ENCODE measurements around the gene SLC25A25.
"Not testable (repeated sequence)": the region's sequence is repeated elsewhere in the genome, so short reads cannot be mapped to it uniquely, and the experiment has no call there.

SLC25A25 gene

GRCh38 chr9:128070874-128071273 lies 2.8 kb downstream of the SLC25A25 start:
- no peak for FAIRE-seq
- no peak for DNase-seq (ENCODE audit: extremely low spot score, insufficient read length, low read depth)

GRCh38 chr9:128071475-128071874 lies 3.4 kb downstream of the SLC25A25 start:
- not testable (repeated sequence) for DNase-seq (ENCODE audit: extremely low spot score, insufficient read length, low read depth); FAIRE-seq

GRCh38 chr9:128072144-128073021 lies 4.4 kb downstream of the SLC25A25 start:
- no peak for DNase-seq (ENCODE audit: extremely low spot score, insufficient read length, low read depth)
- FAIRE-seq = peak; percentile 63

GRCh38 chr9:128073253-128073886 lies 5.3 kb downstream of the SLC25A25 start:
- no peak for FAIRE-seq
- no peak for DNase-seq (ENCODE audit: extremely low spot score, insufficient read length, low read depth)

- FAIRE-seq = no peak
- no peak for DNase-seq (ENCODE audit: extremely low spot score, insufficient read length, low read depth)
Observed at GRCh38 chr9:128077847-128078503, 9.9 kb downstream of the SLC25A25 start.

- DNase-seq (ENCODE audit: extremely low spot score, insufficient read length, low read depth) (no peak), FAIRE-seq (no peak)
Observed at GRCh38 chr9:128078504-128079434, 10.7 kb downstream of the SLC25A25 start.

- DNase-seq (ENCODE audit: extremely low spot score, insufficient read length, low read depth) (no peak), FAIRE-seq (no peak)
Observed at GRCh38 chr9:128080206-128080605, 12.2 kb downstream of the SLC25A25 start.

GRCh38 chr9:128081056-128081455 lies 13.0 kb downstream of the SLC25A25 start:
- FAIRE-seq = no peak
- no peak for DNase-seq (ENCODE audit: extremely low spot score, insufficient read length, low read depth)

GRCh38 chr9:128082151-128082550 lies 14.1 kb downstream of the SLC25A25 start:
- no peak for FAIRE-seq

GRCh38 chr9:128084746-128085145 lies 16.7 kb downstream of the SLC25A25 start:
- FAIRE-seq (no peak), DNase-seq (ENCODE audit: extremely low spot score, insufficient read length, low read depth) (no peak)

More at GRCh38 chr9:128082151-128082550, 14.1 kb downstream of the SLC25A25 start:
- DNase-seq (ENCODE audit: extremely low spot score, insufficient read length, low read depth) = no peak

- FAIRE-seq (no peak), DNase-seq (ENCODE audit: extremely low spot score, insufficient read length, low read depth) (no peak)
Observed at GRCh38 chr9:128085943-128086342, 17.9 kb downstream of the SLC25A25 start.

- FAIRE-seq = no peak
- no peak for DNase-seq (ENCODE audit: extremely low spot score, insufficient read length, low read depth)
Observed at GRCh38 chr9:128087262-128087661, 19.2 kb downstream of the SLC25A25 start.

GRCh38 chr9:128088253-128088945 lies 20.4 kb downstream of the SLC25A25 start:
- DNase-seq (ENCODE audit: extremely low spot score, insufficient read length, low read depth) (no peak), FAIRE-seq (no peak)

GRCh38 chr9:128089299-128089698 lies 21.3 kb downstream of the SLC25A25 start:
- DNase-seq (ENCODE audit: extremely low spot score, insufficient read length, low read depth) (no peak), FAIRE-seq (no peak)

GRCh38 chr9:128091144-128091543 lies 23.1 kb downstream of the SLC25A25 start:
- FAIRE-seq = no peak
- no peak for DNase-seq (ENCODE audit: extremely low spot score, insufficient read length, low read depth)

GRCh38 chr9:128091571-128091970 lies 23.5 kb downstream of the SLC25A25 start:
- no peak for DNase-seq (ENCODE audit: extremely low spot score, insufficient read length, low read depth)
- no peak for FAIRE-seq

GRCh38 chr9:128092199-128092977 lies 24.4 kb downstream of the SLC25A25 start:
- DNase-seq (ENCODE audit: extremely low spot score, insufficient read length, low read depth) = no peak
- FAIRE-seq = no peak

GRCh38 chr9:128093011-128093410 lies 25.0 kb downstream of the SLC25A25 start:
- no peak for DNase-seq (ENCODE audit: extremely low spot score, insufficient read length, low read depth)
- FAIRE-seq = no peak
